LNCaP clone FGC (cell line): ENCODE measurements around the gene SPP1.

ENCODE experiments used
- DNase-seq: peaks from one replicate; pipeline ENCODE4 v3.0.0-alpha.2; 2011; ENCODE audit warnings: low read depth
- H3K4me3 ChIP-seq: 2 replicates; pipeline ENCODE4 v1.5.1; 2011; ENCODE audit warnings: mild to moderate bottlenecking, low read depth, low read length, control low read depth
- TF ChIP-seq, protein P1 (sequence below): IDR thresholded peaks from 2 replicates; pipeline ENCODE4 v1.5.1; 2012; ENCODE audit warnings: mild to moderate bottlenecking; ENCODE audit not compliant: control insufficient read depth, insufficient read depth; ENCODE audit errors: extremely low read depth

SPP1 gene

GRCh38 chr4:88002786-88003185 lies 27.3 kb downstream of the SPP1 start:
- DNase-seq: no peak
- TF ChIP-seq, protein P1, sequence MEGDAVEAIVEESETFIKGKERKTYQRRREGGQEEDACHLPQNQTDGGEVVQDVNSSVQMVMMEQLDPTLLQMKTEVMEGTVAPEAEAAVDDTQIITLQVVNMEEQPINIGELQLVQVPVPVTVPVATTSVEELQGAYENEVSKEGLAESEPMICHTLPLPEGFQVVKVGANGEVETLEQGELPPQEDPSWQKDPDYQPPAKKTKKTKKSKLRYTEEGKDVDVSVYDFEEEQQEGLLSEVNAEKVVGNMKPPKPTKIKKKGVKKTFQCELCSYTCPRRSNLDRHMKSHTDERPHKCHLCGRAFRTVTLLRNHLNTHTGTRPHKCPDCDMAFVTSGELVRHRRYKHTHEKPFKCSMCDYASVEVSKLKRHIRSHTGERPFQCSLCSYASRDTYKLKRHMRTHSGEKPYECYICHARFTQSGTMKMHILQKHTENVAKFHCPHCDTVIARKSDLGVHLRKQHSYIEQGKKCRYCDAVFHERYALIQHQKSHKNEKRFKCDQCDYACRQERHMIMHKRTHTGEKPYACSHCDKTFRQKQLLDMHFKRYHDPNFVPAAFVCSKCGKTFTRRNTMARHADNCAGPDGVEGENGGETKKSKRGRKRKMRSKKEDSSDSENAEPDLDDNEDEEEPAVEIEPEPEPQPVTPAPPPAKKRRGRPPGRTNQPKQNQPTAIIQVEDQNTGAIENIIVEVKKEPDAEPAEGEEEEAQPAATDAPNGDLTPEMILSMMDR: no peak
- H3K4me3 ChIP-seq: no peak overlapping the region

- DNase-seq: no peak
- H3K4me3 ChIP-seq: no peak overlapping the region
- TF ChIP-seq, protein P1: no peak
Measured at GRCh38 chr4:88003261-88003660, 27.7 kb downstream of the SPP1 start.

DNA sequence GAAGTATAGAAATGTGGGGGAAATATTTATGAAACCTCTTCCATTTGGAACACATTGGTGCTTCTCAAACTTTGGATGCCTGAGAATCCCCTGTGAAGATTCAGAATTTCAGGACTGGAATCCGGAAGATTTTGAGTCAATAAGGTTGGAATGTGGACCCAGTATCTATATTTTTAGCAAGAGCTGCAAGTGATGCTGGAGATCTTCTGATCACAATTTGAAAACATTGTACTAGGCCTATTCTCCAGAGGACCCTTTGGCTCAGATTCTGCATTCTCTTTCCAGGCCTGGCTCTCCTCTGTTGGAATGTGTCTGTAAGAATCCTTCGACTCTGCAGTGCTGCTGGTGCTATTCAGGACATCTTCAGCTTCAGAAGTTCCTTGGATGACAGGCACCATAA lies 29.6 kb downstream of the SPP1 start:
- TF ChIP-seq, protein P1: no peak
- no peak for DNase-seq
- H3K4me3 ChIP-seq: no peak overlapping the region

DNA sequence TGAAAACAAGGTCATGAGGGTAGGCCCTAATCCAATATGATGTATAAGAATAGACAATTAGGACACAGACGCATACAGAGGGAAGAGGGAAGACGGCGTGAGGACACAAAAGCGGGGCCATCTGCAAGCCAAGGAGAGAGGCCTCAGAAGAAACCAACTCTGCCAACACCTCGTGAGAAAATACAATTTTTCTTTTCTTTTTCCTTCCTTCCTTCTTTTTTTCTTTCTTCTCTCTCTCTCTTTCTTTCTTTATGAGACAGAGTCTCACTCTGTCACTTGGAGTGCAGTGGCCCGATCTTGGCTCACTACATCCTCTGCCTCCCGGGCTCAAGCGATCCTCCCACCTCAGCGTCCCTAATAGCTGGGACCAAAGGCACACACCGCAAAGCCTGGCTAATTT lies 30.4 kb downstream of the SPP1 start:
- TF ChIP-seq, protein P1: no peak
- no peak overlapping the region for H3K4me3 ChIP-seq
- no peak for DNase-seq

DNA sequence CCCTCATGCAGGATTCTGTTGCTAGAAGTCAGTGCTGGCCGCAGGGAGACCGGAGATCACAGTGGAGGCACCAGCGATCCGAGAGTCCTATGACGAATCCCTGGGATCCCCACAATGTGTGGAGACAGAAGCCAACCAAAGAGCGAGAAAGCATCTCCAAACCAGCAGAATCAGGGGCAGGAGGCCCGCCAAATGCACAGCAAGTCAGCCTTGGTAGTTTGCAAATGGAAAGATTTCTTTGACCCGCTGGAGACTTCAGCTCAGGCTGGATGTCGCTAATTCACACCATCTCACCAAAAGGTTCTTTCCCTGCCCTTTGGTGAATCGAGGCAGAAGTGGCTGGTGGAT lies 31.4 kb downstream of the SPP1 start:
- TF ChIP-seq, protein P1: no peak
- DNase-seq: no peak
- H3K4me3 ChIP-seq: peak overlapping the region; percentile 64

DNA sequence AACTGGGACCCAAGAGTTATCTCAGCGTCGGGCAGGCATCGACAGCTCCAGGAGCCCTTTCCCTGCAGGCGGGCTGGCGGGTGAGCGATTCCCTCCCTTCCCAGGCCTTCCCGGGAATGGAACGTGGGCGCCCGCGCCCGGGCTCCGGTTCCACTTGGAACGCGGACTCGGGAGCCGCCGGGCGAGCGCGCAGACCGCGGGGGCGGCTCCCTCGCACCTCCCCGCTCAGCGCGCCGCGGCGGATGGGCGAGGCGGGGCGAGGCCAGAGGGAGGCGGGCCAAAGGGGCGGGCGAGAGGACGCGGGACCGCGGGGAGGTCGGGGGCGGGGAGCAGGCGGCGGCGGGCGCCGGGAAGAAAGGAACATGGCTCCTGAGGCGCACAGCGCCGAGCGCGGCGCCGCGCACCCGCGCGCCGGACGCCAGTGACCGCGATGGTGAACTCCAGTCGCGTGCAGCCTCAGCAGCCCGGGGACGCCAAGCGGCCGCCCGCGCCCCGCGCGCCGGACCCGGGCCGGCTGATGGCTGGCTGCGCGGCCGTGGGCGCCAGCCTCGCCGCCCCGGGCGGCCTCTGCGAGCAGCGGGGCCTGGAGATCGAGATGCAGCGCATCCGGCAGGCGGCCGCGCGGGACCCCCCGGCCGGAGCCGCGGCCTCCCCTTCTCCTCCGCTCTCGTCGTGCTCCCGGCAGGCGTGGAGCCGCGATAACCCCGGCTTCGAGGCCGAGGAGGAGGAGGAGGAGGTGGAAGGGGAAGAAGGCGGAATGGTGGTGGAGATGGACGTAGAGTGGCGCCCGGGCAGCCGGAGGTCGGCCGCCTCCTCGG lies 32.0 kb downstream of the SPP1 start, which contains the start of gene PKD2:
TSS of gene PKD2 (plus strand) at position 332 of the 818 bp plus-strand sequence. CDS start at position 431, 99 bp downstream.
- no peak for DNase-seq
- H3K4me3 ChIP-seq: peak within 1 kb of the TSS; percentile 64
- TF ChIP-seq, protein P1: no peak
